Measurements from ENCODE around the gene THAP7.
A peak's percentile ranks its signal among the peaks of the same experiment; 100 is the strongest.

THAP7 gene

DNA sequence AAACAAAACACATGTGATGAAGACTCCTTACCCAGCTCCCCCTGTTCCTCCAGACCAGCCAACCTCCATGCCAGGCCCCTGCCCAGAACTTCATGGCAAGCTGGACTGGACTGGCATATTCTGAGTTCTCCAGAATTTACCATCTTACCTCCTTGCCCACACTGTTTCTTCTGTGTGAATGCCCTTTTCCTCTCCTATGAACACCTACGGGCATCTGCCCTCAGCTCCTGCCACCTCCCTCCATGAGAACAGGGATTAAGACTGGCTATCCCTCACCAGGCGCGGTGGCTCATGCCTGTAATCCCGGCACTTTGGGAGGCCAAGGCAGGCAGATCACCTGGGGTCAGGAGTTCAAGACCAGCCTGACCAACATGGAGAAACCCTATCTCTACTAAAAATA lies 41.3 kb downstream of the THAP7 start:
- TF ChIP-seq CTCF (IDR thresholded peaks at IDR 0.05), result no peak
- DNase-seq (ENCODE audit: low spot score), result no peak
- no peak overlapping the region for H3K27ac ChIP-seq
- H3K4me3 ChIP-seq, result no peak overlapping the region

DNA sequence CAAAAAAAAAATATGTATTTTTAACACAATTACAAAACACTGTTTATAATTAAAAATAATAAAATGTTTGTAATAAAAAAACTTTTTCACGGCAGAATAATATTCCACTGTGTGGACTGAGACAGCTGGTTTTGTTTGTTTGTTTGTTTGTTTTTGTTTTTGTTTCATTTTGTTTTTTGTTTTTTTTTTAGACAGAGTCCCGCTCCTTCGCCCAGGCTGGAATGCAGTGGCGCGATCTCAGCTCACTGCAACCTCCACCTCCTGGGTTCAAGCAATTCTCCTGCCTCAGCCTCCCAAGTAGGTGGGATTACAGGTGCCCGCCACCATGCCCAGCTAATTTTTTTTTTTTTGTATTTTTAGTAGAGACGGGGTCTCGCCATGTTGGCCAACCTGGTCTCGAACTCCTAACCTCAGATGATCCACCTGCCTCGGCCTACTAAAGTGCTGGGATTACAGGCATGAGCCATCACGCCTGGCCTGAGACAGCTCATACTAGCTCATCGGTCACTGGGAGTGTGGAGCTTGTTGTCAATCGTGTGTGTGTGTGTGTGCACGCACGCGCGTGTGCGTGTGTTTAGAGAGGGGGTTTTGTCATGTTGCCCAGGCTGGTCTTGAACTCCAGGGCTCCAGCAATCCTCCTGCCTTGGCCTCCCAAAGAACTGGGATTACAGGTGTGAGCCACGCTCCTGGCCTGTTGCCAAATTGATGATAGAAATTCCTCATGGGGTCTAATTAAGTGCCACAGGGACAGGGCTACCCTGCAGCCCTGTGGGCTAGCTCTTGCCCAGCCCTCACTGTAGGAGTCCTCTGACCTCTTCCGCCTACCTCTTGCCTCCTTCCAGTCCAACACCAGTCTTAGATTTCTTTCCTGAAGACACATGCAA lies 42.1 kb downstream of the THAP7 start:
- DNase-seq (ENCODE audit: low spot score), result no peak
- no peak overlapping the region for H3K27ac ChIP-seq
- H3K4me3 ChIP-seq, result no peak overlapping the region
- TF ChIP-seq CTCF (IDR thresholded peaks at IDR 0.05), result no peak

DNA sequence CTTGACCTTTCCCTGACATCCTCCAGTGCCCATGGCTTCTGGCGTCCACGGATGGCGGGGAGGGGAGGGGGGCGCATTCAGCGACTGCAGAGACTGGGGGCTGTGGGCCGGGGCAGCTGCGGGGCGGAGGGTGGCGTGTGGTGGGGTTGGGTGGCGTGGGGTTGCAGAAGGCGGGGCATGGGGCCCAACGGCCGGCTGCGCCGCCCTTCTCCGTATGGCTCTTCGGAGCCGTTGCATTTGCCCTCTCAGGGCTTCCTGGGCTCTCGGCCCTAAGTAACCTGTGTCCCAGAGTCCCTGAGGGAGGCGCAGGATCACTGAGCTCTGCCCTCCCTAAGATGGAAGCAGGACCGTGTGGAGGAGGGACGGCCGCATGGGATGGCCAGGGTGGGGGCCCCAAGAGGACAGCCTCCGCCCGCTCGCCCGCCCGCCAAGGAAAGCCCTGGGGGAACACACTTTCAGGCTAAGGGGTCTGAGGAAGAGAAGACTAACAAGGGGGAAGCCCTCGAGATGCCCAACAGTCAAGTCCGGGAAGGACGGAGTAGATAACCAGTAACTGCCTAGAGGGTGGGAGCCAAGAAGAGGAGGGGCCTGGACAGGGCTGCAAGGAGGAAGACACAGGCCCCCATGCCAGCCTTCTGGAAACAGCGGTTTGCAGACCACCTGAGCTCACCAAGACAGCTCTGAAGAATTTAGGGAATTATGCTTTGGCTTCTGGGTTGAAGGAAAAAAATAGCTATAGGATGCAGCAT lies 44.1 kb downstream of the THAP7 start:
- TF ChIP-seq CTCF (IDR thresholded peaks at IDR 0.05), result no peak
- H3K27ac ChIP-seq, result peak overlapping the region in 1 of 2 donors; percentile 43
- no peak for DNase-seq (ENCODE audit: low spot score)

GRCh38 chr22:20957102-20957682 lies 44.7 kb downstream of the THAP7 start:
- Histone ChIP-seq H3K4me3 (peak overlapping the region; percentile 68), H3K27ac (peak overlapping the region in 1 of 2 donors; percentile 43)
- no peak for TF ChIP-seq CTCF (IDR thresholded peaks at IDR 0.05)
- DNase-seq (ENCODE audit: low spot score), result no peak

More for the DNA sequence above, 44.1 kb downstream of the THAP7 start:
- peak overlapping the region; percentile 68 for H3K4me3 ChIP-seq

GRCh38 chr22:20956258-20957101 lies 45.4 kb downstream of the THAP7 start:
- Histone ChIP-seq H3K4me3 (peak overlapping the region; percentile 68), H3K27ac (no peak overlapping the region)
- DNase-seq (ENCODE audit: low spot score), result no peak
- no peak for TF ChIP-seq CTCF (IDR thresholded peaks at IDR 0.05)

DNA sequence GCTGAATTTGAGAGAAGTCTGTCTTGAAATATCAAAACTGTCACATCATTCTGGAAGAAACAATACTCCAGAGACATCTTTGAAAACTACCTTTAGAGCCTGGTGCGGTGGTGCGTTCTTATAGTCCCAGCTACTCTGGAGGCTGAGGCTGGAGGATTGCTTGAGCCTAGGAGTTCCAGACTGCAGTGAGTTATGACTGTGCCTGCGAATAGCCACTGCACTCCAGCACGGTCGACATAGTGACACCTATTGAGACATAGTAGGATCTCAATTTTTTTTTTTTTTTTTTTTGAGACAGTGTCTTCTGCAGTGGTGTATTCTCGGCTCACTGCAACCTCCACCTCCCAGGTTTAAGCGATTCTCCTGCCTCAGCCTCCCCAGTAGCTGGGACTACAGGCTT lies 46.4 kb downstream of the THAP7 start:
- Histone ChIP-seq H3K4me3 (no peak overlapping the region), H3K27ac (no peak overlapping the region)
- TF ChIP-seq CTCF (IDR thresholded peaks at IDR 0.05), result no peak
- no peak for DNase-seq (ENCODE audit: low spot score)

Data from coronary artery (tissue), 2 donors.